Activated CD4-positive, alpha-beta T cell treated with anti-CD3 and anti-CD28 coated beads, Interleukin-2, Interleukin-6, amounts not matched to agents 100 ng/mL and 50 ng/mL, durations not matched to agents 16 hours and 8 hours (primary cell): Measurements from ENCODE around the gene DGKD.

Experiments used
- DNase-seq: peaks from one replicate; pipeline ENCODE4 v3.0.0-alpha.2; 2020

Gene DGKD

GRCh38 chr2:233339427-233339826, 14.9 kb upstream of the DGKD start:
- DNase-seq = no peak

- no peak for DNase-seq
These were observed 13.0 kb upstream of the DGKD start for GRCh38 chr2:233341296-233341695.

- DNase-seq = no peak
These were observed 12.0 kb upstream of the DGKD start for GRCh38 chr2:233342301-233342700.

- DNase-seq = no peak
These were observed 11.1 kb upstream of the DGKD start for GRCh38 chr2:233343171-233343705.

GRCh38 chr2:233346376-233346775, 7.9 kb upstream of the DGKD start:
- DNase-seq = no peak

- no peak for DNase-seq
These were observed 7.4 kb upstream of the DGKD start for GRCh38 chr2:233346930-233347329.

- DNase-seq = no peak
These were observed 5.0 kb upstream of the DGKD start for GRCh38 chr2:233349005-233349998.

- peak; percentile 52 for DNase-seq
These were observed 3.6 kb upstream of the DGKD start for GRCh38 chr2:233350708-233351107.

GRCh38 chr2:233351423-233351822, 2.9 kb upstream of the DGKD start:
- DNase-seq = no peak

GRCh38 chr2:233352141-233352842, 2.0 kb upstream of the DGKD start:
- DNase-seq = no peak

- no peak for DNase-seq
These were observed 1.1 kb upstream of the DGKD start for GRCh38 chr2:233353101-233353768.

GRCh38 chr2:233354500-233354924, 218 bp downstream of the DGKD start:
- no peak for DNase-seq

- peak; percentile 8 for DNase-seq
These were observed 779 bp downstream of the DGKD start for GRCh38 chr2:233354971-233355574.

GRCh38 chr2:233355916-233356315, 1.6 kb downstream of the DGKD start:
- DNase-seq = no peak

- peak; percentile 13 for DNase-seq
These were observed 2.4 kb downstream of the DGKD start for GRCh38 chr2:233356546-233357308.

- DNase-seq = no peak
These were observed 4.0 kb downstream of the DGKD start for GRCh38 chr2:233358335-233358734.

- peak; percentile 11 for DNase-seq
These were observed 4.7 kb downstream of the DGKD start for GRCh38 chr2:233358947-233359346.

- no peak for DNase-seq
These were observed 5.5 kb downstream of the DGKD start for GRCh38 chr2:233359823-233360222.

GRCh38 chr2:233360771-233361176, 6.5 kb downstream of the DGKD start:
- no peak for DNase-seq

GRCh38 chr2:233361297-233361696, 7.0 kb downstream of the DGKD start:
- no peak for DNase-seq

GRCh38 chr2:233362742-233363141, 8.4 kb downstream of the DGKD start:
- DNase-seq = no peak

- no peak for DNase-seq
These were observed 9.5 kb downstream of the DGKD start for GRCh38 chr2:233363744-233364235.
